ENCODE data around the gene ENTPD1. TPM values are rescaled to one million over a fixed set of nuclear protein-coding genes. Genes with fewer than 3 reads are reported as not detected.

The ENTPD1 gene
- polyA plus RNA-seq, 6 donors from 2014 or later = 39.0 to 59.2 (median 48.9) TPM

GRCh38 chr10:95830044-95830443 is 74.1 kb downstream of the ENTPD1 start:
- Mint-ChIP-seq H3K4me3 (peak overlapping the region in 7 of 8 donors; percentile 10 to 86 (median 75)), H3K4me1 (peaks cover 50 to 80% (median 56%) of the 10 kb centered on the region in 3 donors), H3K27ac (peak overlapping the region; percentile 98 to 100 (median 99)), H3K36me3 (peaks cover 8% of the 10 kb centered on the region in 2 donors), H3K27me3 (no peaks in the 10 kb centered on the region), H3K9me3 (peaks cover 0 to 4% (median 0%) of the 10 kb centered on the region in 7 donors)
- ATAC-seq (ENCODE audit: low read depth in 2 of 2) (no peak), DNase-seq (no peak)

DNA sequence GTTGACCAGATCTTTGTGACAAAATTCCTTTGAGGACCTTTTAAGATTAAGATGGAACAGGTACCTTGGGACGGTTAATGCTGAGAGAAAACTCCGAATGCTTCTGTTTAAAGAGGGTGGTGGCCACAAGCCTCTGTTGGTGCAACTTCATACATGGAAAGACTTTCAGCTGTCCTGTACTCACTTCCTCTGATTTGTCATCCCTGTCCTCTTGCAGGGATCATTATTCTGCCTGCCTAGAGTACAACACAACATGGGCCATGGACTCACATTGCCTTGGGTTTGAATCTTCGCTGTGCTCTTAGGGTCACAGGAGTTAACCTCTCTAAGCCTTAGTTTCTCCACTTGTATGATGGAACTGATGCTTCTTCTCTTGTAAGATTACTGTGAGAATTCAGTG is 75.1 kb downstream of the ENTPD1 start:
- H3K36me3 Mint-ChIP-seq = peaks cover 8% of the 10 kb centered on the region in 2 donors
- no peaks in the 10 kb centered on the region for H3K27me3 Mint-ChIP-seq
- peaks cover 0 to 4% (median 0%) of the 10 kb centered on the region in 7 donors for H3K9me3 Mint-ChIP-seq
- peak overlapping the region in 6 of 8 donors; percentile 55 to 90 (median 82) for H3K4me3 Mint-ChIP-seq
- DNase-seq (no peak), ATAC-seq (ENCODE audit: low read depth in 2 of 2) (no peak)
- H3K27ac Mint-ChIP-seq = peak overlapping the region; percentile 98 to 100 (median 99)
- H3K4me1 Mint-ChIP-seq = peaks cover 57 to 89% (median 60%) of the 10 kb centered on the region in 3 donors

DNA sequence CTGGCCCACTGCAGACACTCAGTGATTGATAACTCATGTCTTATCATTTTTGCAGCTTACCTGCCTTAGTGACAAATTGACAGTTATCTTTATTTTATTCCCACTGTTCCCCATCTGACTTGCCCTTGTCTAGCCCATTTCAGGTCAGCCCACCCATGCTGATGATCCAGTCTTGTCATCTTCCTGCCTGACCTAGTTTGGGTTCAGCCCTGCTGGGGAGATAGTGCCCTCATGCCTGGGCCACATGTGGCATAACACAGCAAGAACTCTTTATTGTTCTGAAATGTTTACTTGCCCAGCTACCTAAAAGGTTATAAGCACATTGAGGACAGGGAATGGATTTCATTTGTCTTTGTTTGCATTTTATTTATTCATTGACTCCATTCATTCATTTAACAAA is 75.6 kb downstream of the ENTPD1 start:
- Mint-ChIP-seq H3K9me3 (peaks cover 0 to 4% (median 0%) of the 10 kb centered on the region in 7 donors), H3K27ac (peak overlapping the region; percentile 98 to 100 (median 99)), H3K4me3 (peak overlapping the region in 6 of 8 donors; percentile 55 to 90 (median 82)), H3K4me1 (peaks cover 60 to 88% (median 62%) of the 10 kb centered on the region in 3 donors), H3K27me3 (no peaks in the 10 kb centered on the region), H3K36me3 (peaks cover 5 to 6% of the 10 kb centered on the region in 2 donors)
- DNase-seq (no peak), ATAC-seq (ENCODE audit: low read depth in 2 of 2) (no peak)

GRCh38 chr10:95832216-95833041 is 76.5 kb downstream of the ENTPD1 start:
- peaks cover 0 to 4% (median 0%) of the 10 kb centered on the region in 7 donors for H3K9me3 Mint-ChIP-seq
- peaks cover 63 to 95% (median 71%) of the 10 kb centered on the region in 3 donors for H3K4me1 Mint-ChIP-seq
- peak; percentile 90 for DNase-seq
- H3K27ac Mint-ChIP-seq = peak overlapping the region; percentile 98 to 100 (median 99)
- ATAC-seq (ENCODE audit: low read depth in 2 of 2) = peak; percentile 90 to 91
- H3K4me3 Mint-ChIP-seq = peak overlapping the region; percentile 49 to 90 (median 83)
- H3K36me3 Mint-ChIP-seq = peaks cover 0 to 4% of the 10 kb centered on the region in 2 donors
- no peaks in the 10 kb centered on the region for H3K27me3 Mint-ChIP-seq

DNA sequence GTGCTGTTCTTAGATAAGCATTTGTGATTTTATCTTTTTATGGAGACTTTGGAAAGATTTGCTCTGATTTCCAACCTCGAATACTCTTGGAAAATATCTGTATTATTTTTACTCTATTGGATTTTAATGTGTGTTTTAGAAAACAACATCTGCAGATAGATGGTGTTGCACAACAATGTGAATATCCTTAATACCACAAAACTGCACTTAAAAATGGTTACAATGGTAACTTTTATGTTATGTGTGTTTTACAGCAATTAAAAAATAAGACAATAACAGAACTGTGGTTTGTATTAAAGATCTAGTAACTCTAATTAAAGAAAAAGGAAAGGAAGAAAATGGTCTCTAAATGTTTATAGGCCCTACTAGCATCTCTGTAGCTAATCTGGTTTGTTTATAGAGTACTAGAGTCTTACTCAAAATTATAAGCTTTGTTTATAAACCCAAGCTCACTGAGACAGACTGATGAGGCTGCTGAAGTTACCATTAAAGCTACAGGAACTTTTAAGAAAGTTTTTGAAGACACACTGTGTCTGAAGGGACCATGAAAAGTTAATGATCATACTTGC is 77.2 kb downstream of the ENTPD1 start:
- Mint-ChIP-seq H3K4me1 (peaks cover 70 to 96% (median 78%) of the 10 kb centered on the region in 3 donors), H3K4me3 (peak overlapping the region in 3 of 8 donors; percentile 75 to 86 (median 83)), H3K36me3 (peaks cover 0 to 4% of the 10 kb centered on the region in 2 donors), H3K27me3 (no peaks in the 10 kb centered on the region), H3K27ac (peak overlapping the region; percentile 98 to 100 (median 99)), H3K9me3 (peaks cover 0 to 4% (median 0%) of the 10 kb centered on the region in 7 donors)
- ATAC-seq (ENCODE audit: low read depth in 2 of 2) (no peak), DNase-seq (no peak)

DNA sequence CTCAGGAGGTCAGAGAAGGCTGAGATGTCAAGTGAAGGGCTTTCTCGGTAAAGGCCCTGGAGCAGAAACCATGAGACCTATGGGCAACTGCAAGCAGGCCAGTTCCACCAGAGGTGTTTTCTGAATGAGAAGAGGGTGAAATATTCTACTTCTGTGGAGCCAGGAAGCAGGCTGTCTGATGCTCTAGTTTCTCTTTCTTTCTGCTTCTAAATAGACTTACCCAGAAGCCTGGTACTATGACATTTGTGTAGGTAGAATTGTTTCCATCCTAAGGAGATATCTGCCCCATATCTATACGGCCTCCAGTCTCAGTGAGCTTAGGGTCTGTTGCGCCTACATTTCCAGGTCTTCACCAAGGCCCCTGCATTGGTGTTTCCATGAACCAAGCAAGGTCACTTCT is 78.4 kb downstream of the ENTPD1 start:
- ATAC-seq (ENCODE audit: low read depth in 2 of 2) (no peak), DNase-seq (peak; percentile 18)
- H3K27me3 Mint-ChIP-seq = no peaks in the 10 kb centered on the region
- peak overlapping the region in 7 of 8 donors; percentile 30 to 81 (median 47) for H3K4me3 Mint-ChIP-seq
- peaks cover 0 to 4% (median 0%) of the 10 kb centered on the region in 7 donors for H3K9me3 Mint-ChIP-seq
- peak overlapping the region; percentile 98 to 100 (median 99) for H3K27ac Mint-ChIP-seq
- peaks cover 0 to 4% of the 10 kb centered on the region in 2 donors for H3K36me3 Mint-ChIP-seq
- H3K4me1 Mint-ChIP-seq = peaks cover 77 to 98% (median 83%) of the 10 kb centered on the region in 3 donors

DNA sequence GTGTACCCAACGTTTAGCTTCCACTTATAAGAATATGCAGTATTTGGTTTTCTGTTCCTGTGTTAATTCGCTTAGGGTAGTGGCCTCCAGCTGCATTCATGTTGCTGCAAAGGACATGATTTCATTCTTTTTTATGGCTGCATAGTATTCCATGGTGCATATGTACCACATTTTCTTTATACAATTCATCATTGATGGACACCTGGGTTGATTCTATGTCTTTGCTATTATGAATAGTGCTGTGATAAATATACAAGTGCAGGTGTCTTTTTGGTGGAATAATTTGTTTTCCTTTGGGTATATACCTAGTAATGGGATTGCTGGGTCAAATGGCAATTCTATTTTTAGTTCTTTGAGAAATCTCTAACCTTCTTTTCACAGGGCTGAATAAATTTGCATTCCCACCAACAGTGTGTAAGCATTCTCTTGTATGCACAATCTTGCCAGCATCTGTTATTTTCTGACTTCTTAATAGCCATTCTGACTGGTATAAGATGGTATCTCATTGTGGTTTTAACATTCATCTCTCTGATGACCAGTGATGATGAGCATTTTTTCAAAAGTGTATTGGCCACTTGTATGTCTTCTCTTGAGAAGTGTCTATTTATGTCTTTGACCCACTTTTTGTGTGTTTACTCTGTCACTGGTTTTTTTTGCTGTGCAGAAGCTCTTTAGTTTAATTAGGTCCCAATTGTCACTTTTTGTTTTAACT is 79.3 kb downstream of the ENTPD1 start:
- peaks cover 74 to 98% (median 81%) of the 10 kb centered on the region in 3 donors for H3K4me1 Mint-ChIP-seq
- peak overlapping the region in 4 of 8 donors; percentile 22 to 73 (median 50) for H3K4me3 Mint-ChIP-seq
- H3K36me3 Mint-ChIP-seq = no peaks in the 10 kb centered on the region
- no peak for ATAC-seq (ENCODE audit: low read depth in 2 of 2)
- no peaks in the 10 kb centered on the region for H3K27me3 Mint-ChIP-seq
- DNase-seq = no peak
- peaks cover 0 to 3% (median 0%) of the 10 kb centered on the region in 7 donors for H3K9me3 Mint-ChIP-seq
- H3K27ac Mint-ChIP-seq = peak overlapping the region; percentile 85 to 99 (median 96)

DNA sequence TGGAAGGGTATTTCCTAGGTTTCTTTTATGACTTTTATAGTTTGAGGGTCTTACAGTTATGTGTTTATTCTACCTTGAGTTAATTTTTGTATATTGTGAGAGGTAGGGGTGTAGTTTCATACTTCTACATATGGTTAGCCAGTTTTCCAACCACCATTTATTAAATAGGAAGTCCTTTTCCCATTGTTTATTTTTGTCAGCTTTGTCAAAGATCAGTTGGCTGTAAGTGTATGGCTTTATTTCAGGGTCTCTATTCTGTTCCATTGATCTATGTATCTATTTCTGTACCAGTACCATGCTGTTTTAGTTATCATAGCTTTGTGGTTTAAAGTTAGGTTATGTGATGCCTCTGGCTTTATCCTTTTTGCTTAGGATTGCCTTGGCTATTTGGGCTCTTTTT is 79.9 kb downstream of the ENTPD1 start:
- peaks cover 0 to 3% (median 0%) of the 10 kb centered on the region in 7 donors for H3K9me3 Mint-ChIP-seq
- H3K4me1 Mint-ChIP-seq = peaks cover 76 to 98% (median 81%) of the 10 kb centered on the region in 3 donors
- H3K36me3 Mint-ChIP-seq = no peaks in the 10 kb centered on the region
- DNase-seq = no peak
- H3K27ac Mint-ChIP-seq = peak overlapping the region; percentile 85 to 99 (median 94)
- ATAC-seq (ENCODE audit: low read depth in 2 of 2) = no peak
- H3K27me3 Mint-ChIP-seq = no peaks in the 10 kb centered on the region
- H3K4me3 Mint-ChIP-seq = peak overlapping the region in 4 of 8 donors; percentile 10 to 59 (median 46)

DNA sequence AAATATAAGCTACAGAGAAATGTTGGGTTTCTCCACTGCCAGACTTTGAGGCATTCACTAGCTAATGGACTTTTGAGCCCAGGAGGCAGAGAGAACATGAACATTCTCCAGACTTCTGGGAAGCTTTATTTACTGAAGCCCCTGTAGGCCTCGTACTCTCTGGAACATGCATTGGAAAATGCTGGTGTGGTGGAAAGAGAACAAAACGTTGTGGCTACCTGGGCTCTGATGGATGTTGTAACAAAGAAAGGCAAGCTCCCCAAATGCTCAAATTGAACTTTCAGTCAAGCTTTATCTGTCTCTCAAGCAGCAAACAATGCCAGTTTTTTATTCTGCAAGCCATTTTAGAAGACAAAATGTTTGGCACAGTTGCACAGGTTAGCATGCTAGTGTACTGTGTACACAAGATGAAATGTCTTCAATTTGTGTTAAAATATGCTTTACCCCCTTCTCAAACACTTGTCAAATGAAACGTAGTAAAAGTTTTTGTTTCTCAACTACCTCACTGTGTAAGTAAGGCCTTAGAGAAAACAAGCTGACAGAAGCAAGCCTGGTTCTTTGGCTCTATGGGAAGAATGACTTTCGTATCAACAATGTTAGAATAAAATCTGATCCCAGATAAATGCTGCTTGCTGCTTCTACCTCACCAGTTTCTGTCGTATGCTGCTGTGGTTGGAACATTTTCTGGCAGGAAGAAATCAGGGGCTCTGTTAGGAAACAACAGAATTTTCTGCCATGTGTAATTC is 80.8 kb downstream of the ENTPD1 start:
- Mint-ChIP-seq H3K36me3 (no peaks in the 10 kb centered on the region), H3K27ac (peak overlapping the region; percentile 93 to 99 (median 96)), H3K9me3 (peaks cover 0 to 3% (median 0%) of the 10 kb centered on the region in 7 donors), H3K4me3 (peak overlapping the region in 7 of 8 donors; percentile 6 to 75 (median 59)), H3K27me3 (no peaks in the 10 kb centered on the region), H3K4me1 (peaks cover 69 to 98% (median 80%) of the 10 kb centered on the region in 3 donors)
- ATAC-seq (ENCODE audit: low read depth in 2 of 2) (no peak), DNase-seq (no peak)

DNA sequence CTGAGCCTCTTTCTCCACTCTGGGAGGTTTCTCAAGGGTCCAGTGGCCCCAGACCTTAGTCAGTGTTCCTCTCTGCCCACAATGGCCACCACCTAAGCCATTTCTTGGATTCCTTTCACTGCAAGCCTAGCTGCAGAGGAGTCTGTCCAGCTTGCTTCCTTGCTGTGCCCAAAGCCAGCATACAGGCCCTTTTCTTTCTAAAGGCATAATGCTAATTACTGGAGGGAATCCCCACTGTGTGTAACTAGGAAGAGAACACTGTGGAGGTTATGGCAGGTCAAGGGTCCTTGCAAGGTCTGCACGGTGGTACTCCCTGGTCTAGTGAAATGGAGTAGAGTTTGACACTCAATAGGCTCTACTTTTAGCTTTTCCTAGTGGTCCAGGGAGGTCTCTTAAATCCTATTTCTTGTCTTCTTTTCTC is 81.4 kb downstream of the ENTPD1 start:
- H3K27me3 Mint-ChIP-seq = no peaks in the 10 kb centered on the region
- H3K27ac Mint-ChIP-seq = peak overlapping the region; percentile 93 to 99 (median 96)
- no peaks in the 10 kb centered on the region for H3K36me3 Mint-ChIP-seq
- ATAC-seq (ENCODE audit: low read depth in 2 of 2) (peak; percentile 6 to 10), DNase-seq (no peak)
- peaks cover 64 to 98% (median 77%) of the 10 kb centered on the region in 3 donors for H3K4me1 Mint-ChIP-seq
- peak overlapping the region; percentile 31 to 75 (median 70) for H3K4me3 Mint-ChIP-seq
- H3K9me3 Mint-ChIP-seq = peaks cover 0 to 3% (median 0%) of the 10 kb centered on the region in 7 donors

- Mint-ChIP-seq H3K4me3 (peak overlapping the region; percentile 31 to 77 (median 70)), H3K27me3 (no peaks in the 10 kb centered on the region), H3K9me3 (peaks cover 0 to 3% (median 0%) of the 10 kb centered on the region in 7 donors), H3K4me1 (peaks cover 60 to 94% (median 72%) of the 10 kb centered on the region in 3 donors), H3K36me3 (no peaks in the 10 kb centered on the region), H3K27ac (peak overlapping the region; percentile 93 to 99 (median 96))
- DNase-seq = peak; percentile 76
- ATAC-seq (ENCODE audit: low read depth in 2 of 2) = peak; percentile 67 to 68
Measured at GRCh38 chr10:95837783-95838182, 81.8 kb downstream of the ENTPD1 start.

DNA sequence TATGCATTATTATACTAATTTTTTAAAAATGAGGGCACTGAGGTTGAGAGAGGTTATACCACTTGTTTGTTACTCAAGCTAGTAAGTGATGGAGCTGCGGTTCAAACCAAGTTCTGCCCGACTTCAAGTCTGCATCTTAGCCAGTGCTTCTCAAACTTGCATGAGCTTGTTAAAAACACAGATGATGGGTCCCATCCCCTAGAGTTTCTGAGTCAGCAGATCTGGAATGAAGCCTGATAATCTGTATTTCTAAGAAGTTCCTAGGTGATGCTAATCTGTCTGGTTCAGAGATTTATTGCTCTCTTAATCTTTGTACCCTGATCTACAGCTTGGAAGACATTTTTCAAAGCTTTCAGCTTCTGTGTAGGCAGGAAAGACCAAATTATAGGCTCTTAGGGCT is 84.2 kb downstream of the ENTPD1 start:
- Mint-ChIP-seq H3K9me3 (no peaks in the 10 kb centered on the region), H3K4me3 (peak overlapping the region in 2 of 8 donors; percentile 39 to 59), H3K27me3 (no peaks in the 10 kb centered on the region), H3K36me3 (peaks cover 0 to 9% of the 10 kb centered on the region in 2 donors), H3K27ac (peak overlapping the region; percentile 22 to 99 (median 97)), H3K4me1 (peaks cover 45 to 70% (median 63%) of the 10 kb centered on the region in 3 donors)
- DNase-seq (no peak), ATAC-seq (ENCODE audit: low read depth in 2 of 2) (no peak)
